Measurements from ENCODE around the gene HSD17B7.
A peak's percentile ranks its signal among the peaks of the same experiment; 100 is the strongest.
"Not testable (repeated sequence)": the region's sequence is repeated elsewhere in the genome, so short reads cannot be mapped to it uniquely, and the experiment has no call there.

The HSD17B7 gene

GRCh38 chr1:162790303-162790984 is at the start of gene HSD17B7:
Gene HSD17B7 (plus strand): TSS chr1:162790702. CDS start chr1:162790801, 99 bp downstream.
- DNase-seq: peak; percentile 64

- no peak for DNase-seq
These were observed 49.7 kb upstream of the HSD17B7 start for GRCh38 chr1:162740755-162741154.

GRCh38 chr1:162741574-162741973 is 48.9 kb upstream of the HSD17B7 start:
- DNase-seq: no peak

- not testable (repeated sequence) for DNase-seq
These were observed 44.1 kb upstream of the HSD17B7 start for GRCh38 chr1:162746264-162746942.

- DNase-seq: no peak
These were observed 37.4 kb upstream of the HSD17B7 start for GRCh38 chr1:162753001-162753658.

- DNase-seq: no peak
These were observed 36.4 kb upstream of the HSD17B7 start for GRCh38 chr1:162753998-162754585.

GRCh38 chr1:162755306-162755705 is 35.2 kb upstream of the HSD17B7 start:
- DNase-seq: peak; percentile 7

- DNase-seq: peak; percentile 34
These were observed 34.0 kb upstream of the HSD17B7 start for GRCh38 chr1:162756523-162756922.

GRCh38 chr1:162757476-162757875 is 33.0 kb upstream of the HSD17B7 start:
- DNase-seq: peak; percentile 18

GRCh38 chr1:162765788-162766187 is 24.7 kb upstream of the HSD17B7 start:
- DNase-seq: no peak

- DNase-seq: peak; percentile 22
These were observed 17.8 kb upstream of the HSD17B7 start for GRCh38 chr1:162772571-162773154.

- no peak for DNase-seq
These were observed 16.5 kb upstream of the HSD17B7 start for GRCh38 chr1:162774007-162774406.

GRCh38 chr1:162779043-162779442 is 11.5 kb upstream of the HSD17B7 start:
- no peak for DNase-seq

- no peak for DNase-seq
These were observed 7.8 kb upstream of the HSD17B7 start for GRCh38 chr1:162782671-162783070.

GRCh38 chr1:162784926-162785325 is 5.6 kb upstream of the HSD17B7 start:
- not testable (repeated sequence) for DNase-seq

GRCh38 chr1:162788783-162789182 is 1.7 kb upstream of the HSD17B7 start:
- not testable (repeated sequence) for DNase-seq

GRCh38 chr1:162790985-162791357 is 469 bp downstream of the HSD17B7 start:
- not testable (repeated sequence) for DNase-seq

- DNase-seq: not testable (repeated sequence)
These were observed 3.8 kb downstream of the HSD17B7 start for GRCh38 chr1:162794284-162794683.

GRCh38 chr1:162796617-162797279 is 6.2 kb downstream of the HSD17B7 start:
- DNase-seq: not testable (repeated sequence)

GRCh38 chr1:162799995-162800830 is 9.7 kb downstream of the HSD17B7 start:
- peak; percentile 66 for DNase-seq

- not testable (repeated sequence) for DNase-seq
These were observed 17.0 kb downstream of the HSD17B7 start for GRCh38 chr1:162807503-162807902.

- DNase-seq: not testable (repeated sequence)
These were observed 21.9 kb downstream of the HSD17B7 start for GRCh38 chr1:162812357-162812756.
